Measurements from ENCODE around the gene ALX3.
"Not testable (repeated sequence)": the region's sequence is repeated elsewhere in the genome, so short reads cannot be mapped to it uniquely, and the experiment has no call there.

ALX3 gene

DNA sequence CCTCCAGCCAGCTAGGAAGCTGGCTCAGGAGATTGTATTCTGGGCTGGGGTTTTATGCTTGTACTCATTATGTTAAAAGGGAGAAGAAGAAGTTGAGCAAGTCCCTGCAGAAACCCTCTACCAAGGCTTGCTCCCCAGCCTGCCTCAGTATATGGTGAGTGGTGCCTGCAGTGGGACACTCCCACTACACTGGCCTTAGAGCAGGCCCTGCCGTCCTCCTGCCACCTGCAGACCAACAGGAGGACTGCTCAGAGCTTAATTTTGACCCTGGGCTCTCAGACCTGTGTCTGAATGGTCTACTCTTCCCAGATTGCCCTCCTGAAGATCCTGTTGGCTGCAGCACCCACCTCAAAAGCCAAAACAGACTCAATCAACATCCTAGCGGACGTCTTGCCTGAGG is 23.0 kb downstream of the ALX3 start:
- DNase-seq (ENCODE audit: low read depth in 2 of 2), result no peak

- no peak for DNase-seq (ENCODE audit: low read depth in 2 of 2)
These were observed 27.5 kb downstream of the ALX3 start for GRCh38 chr1:110043016-110043415.

- DNase-seq (ENCODE audit: low read depth in 2 of 2), result peak in 1 of 2 donors; percentile 19
These were observed 29.9 kb downstream of the ALX3 start for GRCh38 chr1:110040548-110040947.

DNA sequence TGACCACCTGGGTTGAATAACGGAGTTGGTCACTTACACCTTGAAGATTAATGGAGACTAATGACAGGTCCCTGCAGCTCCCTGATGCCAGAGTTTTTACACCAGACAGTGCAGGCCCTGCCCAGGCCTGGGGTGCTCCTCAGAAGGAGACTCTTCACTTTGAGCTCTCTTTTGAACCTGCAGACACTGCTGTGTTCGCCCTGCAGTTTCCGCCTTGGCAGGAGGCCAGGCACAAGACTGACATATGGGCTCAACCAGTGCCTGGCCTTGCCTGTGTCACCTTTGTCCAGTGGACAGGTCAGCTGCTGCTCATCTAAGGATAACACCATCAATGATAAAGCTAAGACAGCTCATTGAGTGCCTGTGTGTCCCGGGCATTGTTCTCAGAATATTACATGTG is 30.8 kb downstream of the ALX3 start:
- DNase-seq (ENCODE audit: low read depth in 2 of 2), result no peak

DNA sequence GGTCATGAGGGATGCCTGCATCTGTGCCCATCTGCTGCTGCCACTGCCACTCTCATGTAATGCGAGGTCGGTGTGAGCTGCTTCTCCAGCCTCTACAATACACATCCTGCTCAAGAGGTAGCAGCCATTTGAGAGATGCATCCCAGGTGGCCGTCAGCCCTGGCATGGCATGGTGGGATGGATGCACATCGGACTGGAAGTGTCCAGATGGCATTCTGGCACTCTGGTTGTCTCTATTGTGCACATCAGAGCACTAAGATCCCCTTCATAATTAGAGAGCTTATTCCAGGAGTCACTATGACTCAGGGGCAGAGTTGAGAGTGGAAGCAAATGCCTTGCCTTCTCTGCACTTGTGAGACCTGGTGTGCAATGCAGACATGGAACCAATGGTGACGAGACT is 32.2 kb downstream of the ALX3 start:
- DNase-seq (ENCODE audit: low read depth in 2 of 2), result no peak

GRCh38 chr1:110035236-110035752 is 35.2 kb downstream of the ALX3 start:
- no peak for DNase-seq (ENCODE audit: low read depth in 2 of 2)

DNA sequence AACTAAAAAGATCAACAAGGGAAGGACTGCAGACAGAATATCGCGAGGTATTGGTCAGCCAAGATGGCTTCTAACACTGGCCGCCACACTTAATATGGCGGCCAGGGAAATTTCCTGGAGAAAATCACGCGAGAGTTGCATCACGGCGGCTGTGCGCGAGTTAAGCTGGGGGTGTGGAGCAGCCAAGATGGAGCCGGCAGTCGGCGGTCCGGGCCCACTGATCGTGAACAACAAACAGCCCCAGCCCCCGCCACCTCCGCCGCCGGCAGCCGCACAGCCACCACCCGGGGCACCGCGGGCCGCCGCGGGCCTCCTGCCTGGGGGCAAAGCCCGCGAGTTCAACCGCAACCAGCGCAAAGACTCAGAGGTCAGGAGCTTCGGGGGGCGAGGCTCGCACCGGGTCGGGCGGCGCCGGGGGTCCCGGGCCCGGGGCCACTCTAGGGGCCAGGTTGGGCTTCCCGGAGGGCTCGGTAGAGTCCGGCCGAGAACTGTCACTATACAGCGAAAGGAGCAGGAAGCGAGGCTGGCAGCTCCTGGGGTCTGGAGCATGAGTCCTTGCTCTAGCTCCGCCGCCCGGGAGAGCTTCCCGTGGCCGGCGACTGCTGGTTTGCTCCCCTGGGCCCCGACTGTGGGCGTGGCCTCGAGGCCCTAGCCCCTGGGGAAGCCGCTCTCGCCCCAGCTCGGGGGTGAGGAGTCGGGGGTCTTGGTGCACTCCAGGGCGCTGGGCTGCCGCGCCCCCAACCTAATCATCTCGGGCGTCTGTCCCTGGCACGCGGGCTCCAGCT is 35.8 kb downstream of the ALX3 start, which contains the start of gene STRIP1:
STRIP1 (plus strand) TSS at position 174 of the 785 bp plus-strand sequence; CDS start at position 188, 14 bp downstream.
- peak; percentile 76 to 83 for DNase-seq (ENCODE audit: low read depth in 2 of 2)

DNA sequence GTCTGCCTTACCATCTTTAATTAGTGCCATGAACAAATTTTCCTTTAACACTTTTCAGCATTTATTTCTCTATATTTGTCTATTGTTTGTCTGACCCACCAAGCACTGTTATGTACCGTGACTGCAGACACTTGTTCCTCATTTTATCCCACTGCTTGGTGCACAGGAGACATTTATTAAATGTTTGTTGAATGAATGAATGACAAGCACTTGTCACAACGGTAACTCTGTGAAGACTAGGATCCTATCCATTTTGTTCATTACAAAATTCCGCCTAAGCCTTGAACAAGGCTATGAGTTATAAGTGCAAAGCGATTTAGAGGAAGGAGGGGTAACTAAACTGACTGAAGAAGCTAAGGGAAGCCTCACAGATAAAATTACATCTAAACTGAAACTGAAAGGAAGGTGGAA is 36.4 kb downstream of the ALX3 start:
- DNase-seq (ENCODE audit: low read depth in 2 of 2), result no peak

DNA sequence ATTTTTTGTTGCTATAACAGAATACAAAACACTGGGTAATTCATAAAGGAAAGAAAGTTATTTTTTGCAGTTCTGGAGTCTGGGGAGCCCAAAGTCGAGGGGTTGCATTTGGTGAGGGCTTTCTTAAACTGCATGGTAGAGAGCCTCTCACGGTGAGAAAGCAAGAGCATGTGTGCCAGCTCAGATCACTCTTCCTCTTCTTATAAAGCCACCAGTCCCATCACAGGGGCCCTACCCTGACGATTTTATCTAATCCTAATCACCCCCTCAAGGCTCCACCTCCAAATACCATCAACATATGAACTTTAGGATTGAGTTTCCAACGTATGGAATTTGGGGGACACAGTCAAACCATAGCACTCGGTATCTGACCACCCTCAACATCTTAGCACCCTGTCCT is 37.1 kb downstream of the ALX3 start:
- no peak for DNase-seq (ENCODE audit: low read depth in 2 of 2)

DNA sequence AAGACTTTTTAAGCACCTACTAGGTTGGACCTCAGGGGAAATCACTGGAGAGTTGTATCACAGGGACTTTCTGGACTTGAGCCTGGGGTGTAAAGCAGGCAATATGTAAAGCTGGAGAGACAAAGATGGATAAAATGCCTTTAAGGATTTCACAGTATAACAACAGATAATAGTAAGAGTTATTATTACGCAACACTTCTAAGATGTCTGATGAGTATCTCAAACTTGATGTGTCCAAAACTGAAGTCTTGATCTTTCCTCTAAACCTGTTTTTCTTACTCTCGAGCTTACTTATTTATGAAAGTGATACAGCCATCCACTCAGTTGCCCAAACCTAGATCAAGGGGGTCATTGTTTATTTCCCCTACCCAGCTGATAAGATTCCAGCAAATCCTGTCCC is 38.1 kb downstream of the ALX3 start:
- DNase-seq (ENCODE audit: low read depth in 2 of 2), result no peak

- not testable (repeated sequence) for DNase-seq (ENCODE audit: low read depth in 2 of 2)
These were observed 39.8 kb downstream of the ALX3 start for GRCh38 chr1:110030687-110031086.

- DNase-seq (ENCODE audit: low read depth in 2 of 2), result no peak
These were observed 45.9 kb downstream of the ALX3 start for GRCh38 chr1:110024613-110025012.

- DNase-seq (ENCODE audit: low read depth in 2 of 2), result no peak
These were observed 49.2 kb downstream of the ALX3 start for GRCh38 chr1:110021285-110021684.

- DNase-seq (ENCODE audit: low read depth in 2 of 2), result no peak
These were observed 50.7 kb downstream of the ALX3 start for GRCh38 chr1:110019770-110020169.

GRCh38 chr1:110018396-110018795 is 52.1 kb downstream of the ALX3 start:
- DNase-seq (ENCODE audit: low read depth in 2 of 2), result no peak

GRCh38 chr1:110017792-110018191 is 52.7 kb downstream of the ALX3 start:
- DNase-seq (ENCODE audit: low read depth in 2 of 2), result no peak

DNA sequence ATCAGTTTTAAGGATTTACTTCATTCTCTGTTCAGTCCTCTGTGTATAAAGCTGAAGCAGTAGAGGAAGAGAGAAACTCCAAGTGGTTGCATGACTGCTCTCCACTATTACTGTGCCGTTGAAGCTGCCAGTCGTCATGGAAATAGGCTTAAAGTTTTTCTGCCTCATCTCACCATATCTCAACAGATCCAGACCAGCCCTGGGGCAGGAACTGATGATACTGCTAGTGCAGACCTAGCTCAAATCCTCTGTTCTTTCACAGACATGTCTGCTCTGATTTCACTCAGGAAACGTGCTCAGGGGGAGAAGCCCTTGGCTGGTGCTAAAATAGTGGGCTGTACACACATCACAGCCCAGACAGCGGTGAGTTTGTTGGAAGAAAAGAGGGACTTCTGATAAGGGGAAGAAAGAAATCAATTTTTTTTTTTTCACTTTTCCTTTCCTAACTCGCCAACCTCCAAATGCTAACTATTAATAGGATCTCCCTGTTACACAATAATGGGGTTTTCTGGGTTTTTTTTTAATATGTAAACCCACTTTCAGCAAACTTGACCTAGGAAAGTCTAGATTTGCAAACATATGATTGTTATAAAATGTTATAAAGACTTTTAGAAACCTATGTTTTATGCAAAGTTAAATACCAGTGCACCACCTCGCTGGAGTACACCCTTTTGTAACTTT is 58.2 kb downstream of the ALX3 start:
- no peak for DNase-seq (ENCODE audit: low read depth in 2 of 2)

- DNase-seq (ENCODE audit: low read depth in 2 of 2), result no peak
These were observed 58.9 kb downstream of the ALX3 start for GRCh38 chr1:110011527-110012041.
